Stimulated activated CD4-positive, alpha-beta T cell treated with anti-CD3 and anti-CD28 coated beads, Interleukin-1b, Interleukin-23, amount 100 ng/mL, for 48 hours (primary cell): ENCODE results near the gene CHRD.
"Not testable (repeated sequence)": the region's sequence is repeated elsewhere in the genome, so short reads cannot be mapped to it uniquely, and the experiment has no call there.

Source experiments
- DNase-seq: peaks from one replicate; pipeline ENCODE4 v3.0.0-alpha.2; 2020

The CHRD gene

DNA sequence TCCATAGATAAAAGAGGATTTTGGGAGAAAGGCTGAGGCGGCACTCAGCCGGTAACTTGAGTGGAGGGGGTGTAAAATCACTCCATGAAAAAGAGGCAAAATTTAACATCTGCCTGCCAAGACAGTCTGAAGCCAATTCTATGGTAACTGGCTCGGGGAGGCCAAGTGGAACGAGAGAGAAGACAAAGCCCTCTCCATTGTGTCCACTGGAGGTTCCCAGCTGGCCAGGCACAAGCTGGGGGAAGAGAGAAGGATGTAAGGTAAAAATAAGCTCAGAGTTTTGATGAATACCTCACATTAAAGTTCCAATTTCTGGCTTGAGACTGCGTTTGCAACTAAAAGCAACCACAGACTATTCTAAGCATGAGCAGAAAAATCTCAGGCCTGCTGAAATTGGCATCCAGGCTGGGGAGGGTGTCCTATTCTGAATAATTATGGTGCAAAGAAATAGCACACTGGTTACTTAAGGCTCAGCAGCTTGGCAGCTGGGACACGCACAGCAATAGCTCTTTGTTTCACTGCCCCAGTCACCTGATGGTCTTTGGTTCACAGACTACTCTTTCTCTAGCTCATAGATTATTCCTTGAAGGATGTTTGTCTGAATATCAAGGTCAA is 48.8 kb downstream of the CHRD start:
- DNase-seq, result no peak

DNA sequence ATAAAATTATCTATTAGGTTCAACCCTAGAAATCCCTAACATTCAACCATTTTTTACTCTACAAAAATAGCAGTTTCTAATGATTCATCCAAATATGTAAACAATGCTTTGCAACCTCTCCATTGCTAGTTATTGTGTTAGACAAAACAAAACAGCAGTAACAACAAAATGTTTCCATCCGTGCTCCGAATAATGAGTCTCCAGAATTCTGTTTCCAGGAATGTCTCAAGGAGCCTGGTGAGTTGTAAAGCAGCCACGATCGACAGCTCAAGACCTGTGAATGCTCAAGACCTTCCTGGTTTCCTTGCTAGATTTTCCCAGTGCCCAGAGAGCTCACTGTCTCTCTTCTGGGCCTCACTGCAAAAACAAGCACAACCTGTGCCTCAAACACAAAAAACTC is 49.9 kb downstream of the CHRD start:
- no peak for DNase-seq

DNA sequence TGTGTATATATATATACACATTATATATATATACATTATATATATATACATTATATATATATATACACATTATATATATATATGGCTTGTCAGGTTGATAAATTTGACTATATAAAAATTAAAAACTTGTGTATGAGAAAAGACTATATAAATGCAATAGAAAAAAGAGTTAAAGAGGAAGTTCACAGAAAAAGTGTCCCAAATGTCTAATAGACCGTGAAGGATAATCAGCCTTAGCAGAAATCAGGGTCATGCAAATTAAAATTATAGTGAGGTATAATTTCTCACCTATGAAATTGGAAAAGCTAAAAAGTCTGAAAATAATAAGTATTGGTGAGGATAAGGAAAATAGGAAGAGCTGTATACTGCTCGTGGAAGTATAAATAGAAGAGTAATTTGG is 51.1 kb downstream of the CHRD start:
- no peak for DNase-seq

DNA sequence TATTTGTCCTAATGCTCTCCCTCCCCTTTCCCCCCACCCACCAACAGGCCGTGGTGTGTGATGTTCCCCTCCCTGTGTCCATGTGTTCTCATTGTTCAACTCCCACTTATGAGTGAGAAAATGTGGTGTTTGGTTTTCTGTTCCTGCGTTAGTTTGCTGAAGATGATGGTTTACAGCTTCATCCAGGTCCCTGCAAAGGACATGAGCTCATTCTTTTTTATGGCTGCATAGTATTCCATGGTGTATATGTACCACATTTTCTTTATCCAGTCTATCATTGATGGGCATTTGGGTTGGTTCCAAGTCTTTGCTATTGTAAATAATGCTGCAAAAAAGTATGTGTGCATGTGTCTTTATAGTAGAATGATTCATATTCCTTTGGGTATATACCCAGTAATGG is 53.3 kb downstream of the CHRD start:
- DNase-seq, result not testable (repeated sequence)

DNA sequence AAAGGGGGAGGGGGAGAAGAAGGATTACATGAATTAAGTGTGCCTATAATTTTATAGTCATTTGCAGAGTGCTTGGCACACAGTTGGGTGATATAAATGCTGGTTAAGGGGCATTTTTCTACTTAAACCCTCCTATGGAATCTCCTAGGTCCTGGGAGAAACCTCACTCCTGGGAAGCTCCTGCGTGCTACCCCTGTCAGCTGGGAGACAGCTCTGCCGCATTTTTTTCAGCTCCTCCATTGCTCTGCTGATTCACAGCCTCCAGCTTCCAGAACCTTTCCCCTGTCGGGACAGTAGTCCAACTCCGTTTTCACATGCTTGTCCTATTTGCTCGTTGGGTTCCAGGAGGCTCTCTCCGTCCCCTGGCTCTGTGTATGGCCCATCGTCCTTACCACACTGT is 59.2 kb downstream of the CHRD start:
- no peak for DNase-seq
